WTC11 (cell line): ENCODE measurements around the gene FILIP1L. TPM values are rescaled to one million over a fixed set of nuclear protein-coding genes. Genes with fewer than 3 reads are reported as not detected.

ENCODE experiments used
- ATAC-seq: fragments of 200-7000 bp; cut with Tn5 transposase; 2 replicates; pipeline ENCODE4 v1.10.0; 2021; ENCODE audit warnings: mild to moderate bottlenecking, moderate library complexity
- CTCF ChIA-PET: fragments of 300-600 bp; sonication (Branson Sonifier 250); formaldehyde crosslinking; loops from one replicate; lab custom pipeline; 2021; ENCODE audit warnings: antibody characterized with exemption; lab: Charles Lee
- POLR2A ChIA-PET: fragments of 350-600 bp; sonication (Branson Sonifier 250); formaldehyde crosslinking; loops from one replicate; lab custom pipeline; 2021; ENCODE audit warnings: antibody characterized with exemption; lab: Charles Lee
- DNase-seq: peaks from one replicate; pipeline ENCODE4 v3.0.0; 2021; ENCODE audit warnings: low spot score
- H3K27ac Mint-ChIP-seq: 2 replicates; pipeline ENCODE4 v1.8.0; 2021; ENCODE audit warnings: mixed read lengths
- H3K27me3 Mint-ChIP-seq: 2 replicates; pipeline ENCODE4 v1.8.0; 2021; ENCODE audit warnings: low read depth, mild to moderate bottlenecking, moderate library complexity, mixed read lengths
- H3K36me3 Mint-ChIP-seq: 2 replicates; pipeline ENCODE4 v1.8.0; 2021; ENCODE audit warnings: mixed read lengths
- H3K4me1 Mint-ChIP-seq: 2 replicates; pipeline ENCODE4 v1.8.0; 2022; ENCODE audit warnings: mixed read lengths
- H3K4me3 Mint-ChIP-seq: 2 replicates; pipeline ENCODE4 v1.8.0; 2021; ENCODE audit warnings: mild to moderate bottlenecking, moderate library complexity, mixed read lengths
- H3K9me3 Mint-ChIP-seq: 2 replicates; pipeline ENCODE4 v1.8.0; 2021; ENCODE audit warnings: mixed read lengths
- ATF1 ChIP-seq: sonication (generic); formaldehyde crosslinking; IDR thresholded peaks from 2 replicates; pipeline ENCODE4 v1.8.1; 2023; ENCODE audit warnings: mild to moderate bottlenecking, moderate library complexity, missing genetic modification reagents
- FOXK1 ChIP-seq: sonication (generic); formaldehyde crosslinking; IDR thresholded peaks from 2 replicates; pipeline ENCODE4 v1.8.0; 2022; ENCODE audit warnings: mild to moderate bottlenecking, moderate library complexity, missing genetic modification reagents
- SOX15 ChIP-seq: fragments of 250-450 bp; sonication (Bioruptor Pico); IDR thresholded peaks from 2 replicates; pipeline ENCODE4 v1.9.0; 2021; ENCODE audit warnings: mild to moderate bottlenecking
- TEAD1 ChIP-seq: sonication (generic); formaldehyde crosslinking; IDR thresholded peaks from 2 replicates; pipeline ENCODE4 v1.8.0; 2022; ENCODE audit warnings: mild to moderate bottlenecking, missing genetic modification reagents
- ZBTB21 ChIP-seq: sonication (generic); formaldehyde crosslinking; IDR thresholded peaks from 2 replicates; pipeline ENCODE4 v1.8.1; 2023; ENCODE audit warnings: mild to moderate bottlenecking, missing genetic modification reagents, borderline replicate concordance
- total RNA-seq: library from RNA; stranded (reverse); gene quantifications from 3 replicates; pipeline ENCODE4 v1.2.3, GENCODE V29; 2021
- TF ChIP-seq, protein P1 (sequence below): sonication (generic); formaldehyde crosslinking; IDR thresholded peaks from 2 replicates; pipeline ENCODE4 v1.8.0; 2022; ENCODE audit warnings: mild to moderate bottlenecking, missing genetic modification reagents
- TF ChIP-seq, protein P2 (sequence below): sonication (generic); formaldehyde crosslinking; IDR thresholded peaks from 2 replicates; pipeline ENCODE4 v1.8.1; 2023; ENCODE audit warnings: mild to moderate bottlenecking, missing genetic modification reagents
- TF ChIP-seq, protein P3 (sequence below): sonication (generic); formaldehyde crosslinking; IDR thresholded peaks from 2 replicates; pipeline ENCODE4 v1.8.0; 2022; ENCODE audit warnings: mild to moderate bottlenecking, missing genetic modification reagents
- TF ChIP-seq, protein P4 (sequence below): fragments of 250-450 bp; sonication (Bioruptor Pico); IDR thresholded peaks from 2 replicates; pipeline ENCODE4 v1.9.0; 2021; ENCODE audit warnings: mild to moderate bottlenecking
- TF ChIP-seq, protein P5 (sequence below): sonication (generic); formaldehyde crosslinking; IDR thresholded peaks from 2 replicates; pipeline ENCODE4 v1.8.0; 2023; ENCODE audit warnings: mild to moderate bottlenecking, missing genetic modification reagents
- TF ChIP-seq, protein P6 (sequence below): sonication (generic); formaldehyde crosslinking; IDR thresholded peaks from 2 replicates; pipeline ENCODE4 v1.8.0; 2022; ENCODE audit warnings: mild to moderate bottlenecking, missing genetic modification reagents
- TF ChIP-seq, protein P7 (sequence below): fragments of 250-450 bp; sonication (Bioruptor Pico); IDR thresholded peaks from 2 replicates; pipeline ENCODE4 v2.1.2; 2022; ENCODE audit warnings: mild to moderate bottlenecking, moderate library complexity
- TF ChIP-seq, protein P8 (sequence below): sonication (generic); formaldehyde crosslinking; IDR thresholded peaks from 2 replicates; pipeline ENCODE4 v1.8.1; 2022; ENCODE audit warnings: missing genetic modification reagents, borderline replicate concordance

Gene FILIP1L
- total RNA-seq, 1 experiment from 2014 or later = 0.17 TPM

DNA sequence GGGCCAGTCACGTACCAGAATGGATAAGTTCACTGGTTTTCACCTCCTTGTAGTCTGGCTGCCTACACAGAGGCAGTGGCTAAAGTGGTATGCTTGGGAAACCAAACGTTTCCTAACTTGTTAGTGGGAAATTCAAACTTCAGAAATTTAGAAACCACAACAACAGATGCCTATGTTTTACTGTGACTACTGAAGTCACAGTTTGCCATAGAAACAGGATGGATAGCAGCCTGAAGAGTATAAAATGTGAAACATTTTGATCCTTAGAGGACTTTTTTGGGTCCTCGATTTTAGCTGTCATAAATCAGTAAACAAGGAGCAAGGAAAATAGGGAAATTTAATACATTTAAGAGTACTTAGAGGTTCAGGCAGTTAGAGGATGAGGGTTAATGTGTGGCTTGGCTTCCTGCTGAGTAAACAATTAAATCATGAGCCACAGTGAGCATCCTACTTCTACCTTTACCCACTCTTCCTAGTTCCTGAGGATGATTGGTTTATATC lies 248.0 kb downstream of the FILIP1L start (continued):
- TF ChIP-seq, protein P1, sequence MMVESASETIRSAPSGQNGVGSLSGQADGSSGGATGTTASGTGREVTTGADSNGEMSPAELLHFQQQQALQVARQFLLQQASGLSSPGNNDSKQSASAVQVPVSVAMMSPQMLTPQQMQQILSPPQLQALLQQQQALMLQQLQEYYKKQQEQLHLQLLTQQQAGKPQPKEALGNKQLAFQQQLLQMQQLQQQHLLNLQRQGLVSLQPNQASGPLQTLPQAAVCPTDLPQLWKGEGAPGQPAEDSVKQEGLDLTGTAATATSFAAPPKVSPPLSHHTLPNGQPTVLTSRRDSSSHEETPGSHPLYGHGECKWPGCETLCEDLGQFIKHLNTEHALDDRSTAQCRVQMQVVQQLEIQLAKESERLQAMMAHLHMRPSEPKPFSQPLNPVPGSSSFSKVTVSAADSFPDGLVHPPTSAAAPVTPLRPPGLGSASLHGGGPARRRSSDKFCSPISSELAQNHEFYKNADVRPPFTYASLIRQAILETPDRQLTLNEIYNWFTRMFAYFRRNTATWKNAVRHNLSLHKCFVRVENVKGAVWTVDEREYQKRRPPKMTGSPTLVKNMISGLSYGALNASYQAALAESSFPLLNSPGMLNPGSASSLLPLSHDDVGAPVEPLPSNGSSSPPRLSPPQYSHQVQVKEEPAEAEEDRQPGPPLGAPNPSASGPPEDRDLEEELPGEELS = no peak
- TF ChIP-seq, protein P2, sequence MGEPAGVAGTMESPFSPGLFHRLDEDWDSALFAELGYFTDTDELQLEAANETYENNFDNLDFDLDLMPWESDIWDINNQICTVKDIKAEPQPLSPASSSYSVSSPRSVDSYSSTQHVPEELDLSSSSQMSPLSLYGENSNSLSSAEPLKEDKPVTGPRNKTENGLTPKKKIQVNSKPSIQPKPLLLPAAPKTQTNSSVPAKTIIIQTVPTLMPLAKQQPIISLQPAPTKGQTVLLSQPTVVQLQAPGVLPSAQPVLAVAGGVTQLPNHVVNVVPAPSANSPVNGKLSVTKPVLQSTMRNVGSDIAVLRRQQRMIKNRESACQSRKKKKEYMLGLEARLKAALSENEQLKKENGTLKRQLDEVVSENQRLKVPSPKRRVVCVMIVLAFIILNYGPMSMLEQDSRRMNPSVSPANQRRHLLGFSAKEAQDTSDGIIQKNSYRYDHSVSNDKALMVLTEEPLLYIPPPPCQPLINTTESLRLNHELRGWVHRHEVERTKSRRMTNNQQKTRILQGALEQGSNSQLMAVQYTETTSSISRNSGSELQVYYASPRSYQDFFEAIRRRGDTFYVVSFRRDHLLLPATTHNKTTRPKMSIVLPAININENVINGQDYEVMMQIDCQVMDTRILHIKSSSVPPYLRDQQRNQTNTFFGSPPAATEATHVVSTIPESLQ (CRISPR knock-in tag) = no peak
- TF ChIP-seq, protein P3, sequence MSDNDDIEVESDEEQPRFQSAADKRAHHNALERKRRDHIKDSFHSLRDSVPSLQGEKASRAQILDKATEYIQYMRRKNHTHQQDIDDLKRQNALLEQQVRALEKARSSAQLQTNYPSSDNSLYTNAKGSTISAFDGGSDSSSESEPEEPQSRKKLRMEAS (CRISPR knock-in tag) = no peak

DNA sequence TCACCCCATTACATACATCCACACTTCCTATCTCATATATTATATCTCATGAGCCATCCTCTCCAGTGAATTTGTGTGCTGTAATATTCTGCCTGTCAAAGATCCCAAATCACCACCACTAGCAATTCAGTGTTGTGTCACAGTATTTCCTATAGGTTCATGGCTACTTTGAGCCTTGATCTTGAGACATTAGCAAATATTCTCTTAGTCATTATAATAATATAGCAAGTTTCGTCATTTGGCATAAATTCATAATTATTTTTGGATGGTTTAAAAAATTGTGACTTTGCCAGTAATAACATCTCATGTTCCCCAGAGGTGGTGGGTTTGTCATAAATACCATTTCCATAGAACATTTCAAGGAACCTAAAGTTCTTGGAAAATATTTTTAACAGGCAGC lies 249.0 kb downstream of the FILIP1L start:
- Mint-ChIP-seq H3K4me1 (peaks cover 29% of the 10 kb centered on the region), H3K9me3 (peaks cover 5% of the 10 kb centered on the region), H3K36me3 (peaks cover 5% of the 10 kb centered on the region; the same call in 1 of the 2 replicates), H3K27me3 (peaks cover 46% of the 10 kb centered on the region), H3K27ac (no peak overlapping the region), H3K4me3 (no peak overlapping the region)
- ATAC-seq = no peak
- no peak for DNase-seq
- POLR2A ChIA-PET = no interaction called here
- TF ChIP-seq, protein P4, sequence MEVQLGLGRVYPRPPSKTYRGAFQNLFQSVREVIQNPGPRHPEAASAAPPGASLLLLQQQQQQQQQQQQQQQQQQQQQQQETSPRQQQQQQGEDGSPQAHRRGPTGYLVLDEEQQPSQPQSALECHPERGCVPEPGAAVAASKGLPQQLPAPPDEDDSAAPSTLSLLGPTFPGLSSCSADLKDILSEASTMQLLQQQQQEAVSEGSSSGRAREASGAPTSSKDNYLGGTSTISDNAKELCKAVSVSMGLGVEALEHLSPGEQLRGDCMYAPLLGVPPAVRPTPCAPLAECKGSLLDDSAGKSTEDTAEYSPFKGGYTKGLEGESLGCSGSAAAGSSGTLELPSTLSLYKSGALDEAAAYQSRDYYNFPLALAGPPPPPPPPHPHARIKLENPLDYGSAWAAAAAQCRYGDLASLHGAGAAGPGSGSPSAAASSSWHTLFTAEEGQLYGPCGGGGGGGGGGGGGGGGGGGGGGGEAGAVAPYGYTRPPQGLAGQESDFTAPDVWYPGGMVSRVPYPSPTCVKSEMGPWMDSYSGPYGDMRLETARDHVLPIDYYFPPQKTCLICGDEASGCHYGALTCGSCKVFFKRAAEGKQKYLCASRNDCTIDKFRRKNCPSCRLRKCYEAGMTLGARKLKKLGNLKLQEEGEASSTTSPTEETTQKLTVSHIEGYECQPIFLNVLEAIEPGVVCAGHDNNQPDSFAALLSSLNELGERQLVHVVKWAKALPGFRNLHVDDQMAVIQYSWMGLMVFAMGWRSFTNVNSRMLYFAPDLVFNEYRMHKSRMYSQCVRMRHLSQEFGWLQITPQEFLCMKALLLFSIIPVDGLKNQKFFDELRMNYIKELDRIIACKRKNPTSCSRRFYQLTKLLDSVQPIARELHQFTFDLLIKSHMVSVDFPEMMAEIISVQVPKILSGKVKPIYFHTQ (CRISPR knock-in tag) = no peak
- TF ChIP-seq ZBTB21 (CRISPR knock-in tag) (no peak), TEAD1 (no peak), FOXK1 (no peak), SOX15 (CRISPR knock-in tag) (no peak), ATF1 (CRISPR knock-in tag) (no peak)
- TF ChIP-seq, protein P2 (CRISPR knock-in tag) = no peak
- TF ChIP-seq, protein P5, sequence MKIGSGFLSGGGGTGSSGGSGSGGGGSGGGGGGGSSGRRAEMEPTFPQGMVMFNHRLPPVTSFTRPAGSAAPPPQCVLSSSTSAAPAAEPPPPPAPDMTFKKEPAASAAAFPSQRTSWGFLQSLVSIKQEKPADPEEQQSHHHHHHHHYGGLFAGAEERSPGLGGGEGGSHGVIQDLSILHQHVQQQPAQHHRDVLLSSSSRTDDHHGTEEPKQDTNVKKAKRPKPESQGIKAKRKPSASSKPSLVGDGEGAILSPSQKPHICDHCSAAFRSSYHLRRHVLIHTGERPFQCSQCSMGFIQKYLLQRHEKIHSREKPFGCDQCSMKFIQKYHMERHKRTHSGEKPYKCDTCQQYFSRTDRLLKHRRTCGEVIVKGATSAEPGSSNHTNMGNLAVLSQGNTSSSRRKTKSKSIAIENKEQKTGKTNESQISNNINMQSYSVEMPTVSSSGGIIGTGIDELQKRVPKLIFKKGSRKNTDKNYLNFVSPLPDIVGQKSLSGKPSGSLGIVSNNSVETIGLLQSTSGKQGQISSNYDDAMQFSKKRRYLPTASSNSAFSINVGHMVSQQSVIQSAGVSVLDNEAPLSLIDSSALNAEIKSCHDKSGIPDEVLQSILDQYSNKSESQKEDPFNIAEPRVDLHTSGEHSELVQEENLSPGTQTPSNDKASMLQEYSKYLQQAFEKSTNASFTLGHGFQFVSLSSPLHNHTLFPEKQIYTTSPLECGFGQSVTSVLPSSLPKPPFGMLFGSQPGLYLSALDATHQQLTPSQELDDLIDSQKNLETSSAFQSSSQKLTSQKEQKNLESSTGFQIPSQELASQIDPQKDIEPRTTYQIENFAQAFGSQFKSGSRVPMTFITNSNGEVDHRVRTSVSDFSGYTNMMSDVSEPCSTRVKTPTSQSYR (CRISPR knock-in tag) = no peak
- TF ChIP-seq, protein P6, sequence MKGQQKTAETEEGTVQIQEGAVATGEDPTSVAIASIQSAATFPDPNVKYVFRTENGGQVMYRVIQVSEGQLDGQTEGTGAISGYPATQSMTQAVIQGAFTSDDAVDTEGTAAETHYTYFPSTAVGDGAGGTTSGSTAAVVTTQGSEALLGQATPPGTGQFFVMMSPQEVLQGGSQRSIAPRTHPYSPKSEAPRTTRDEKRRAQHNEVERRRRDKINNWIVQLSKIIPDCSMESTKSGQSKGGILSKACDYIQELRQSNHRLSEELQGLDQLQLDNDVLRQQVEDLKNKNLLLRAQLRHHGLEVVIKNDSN = no peak
- TF ChIP-seq, protein P7, sequence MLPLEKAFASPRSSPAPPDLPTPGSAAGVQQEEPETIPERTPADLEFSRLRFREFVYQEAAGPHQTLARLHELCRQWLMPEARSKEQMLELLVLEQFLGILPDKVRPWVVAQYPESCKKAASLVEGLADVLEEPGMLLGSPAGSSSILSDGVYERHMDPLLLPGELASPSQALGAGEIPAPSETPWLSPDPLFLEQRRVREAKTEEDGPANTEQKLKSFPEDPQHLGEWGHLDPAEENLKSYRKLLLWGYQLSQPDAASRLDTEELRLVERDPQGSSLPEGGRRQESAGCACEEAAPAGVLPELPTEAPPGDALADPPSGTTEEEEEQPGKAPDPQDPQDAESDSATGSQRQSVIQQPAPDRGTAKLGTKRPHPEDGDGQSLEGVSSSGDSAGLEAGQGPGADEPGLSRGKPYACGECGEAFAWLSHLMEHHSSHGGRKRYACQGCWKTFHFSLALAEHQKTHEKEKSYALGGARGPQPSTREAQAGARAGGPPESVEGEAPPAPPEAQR = no peak
- TF ChIP-seq, protein P8, sequence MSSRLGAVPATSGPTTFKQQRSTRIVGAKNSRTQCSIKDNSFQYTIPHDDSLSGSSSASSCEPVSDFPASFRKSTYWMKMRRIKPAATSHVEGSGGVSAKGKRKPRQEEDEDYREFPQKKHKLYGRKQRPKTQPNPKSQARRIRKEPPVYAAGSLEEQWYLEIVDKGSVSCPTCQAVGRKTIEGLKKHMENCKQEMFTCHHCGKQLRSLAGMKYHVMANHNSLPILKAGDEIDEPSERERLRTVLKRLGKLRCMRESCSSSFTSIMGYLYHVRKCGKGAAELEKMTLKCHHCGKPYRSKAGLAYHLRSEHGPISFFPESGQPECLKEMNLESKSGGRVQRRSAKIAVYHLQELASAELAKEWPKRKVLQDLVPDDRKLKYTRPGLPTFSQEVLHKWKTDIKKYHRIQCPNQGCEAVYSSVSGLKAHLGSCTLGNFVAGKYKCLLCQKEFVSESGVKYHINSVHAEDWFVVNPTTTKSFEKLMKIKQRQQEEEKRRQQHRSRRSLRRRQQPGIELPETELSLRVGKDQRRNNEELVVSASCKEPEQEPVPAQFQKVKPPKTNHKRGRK (CRISPR knock-in tag) = no peak
- CTCF ChIA-PET = interaction anchor here (0.5 kb wide), 1 partner anchor 33 kb away, joined by 4 read pairs; no protein-coding TSS in a partner anchor
